H1 (cell line): ENCODE data around the gene AHI1. TPM values are rescaled to one million over a fixed set of nuclear protein-coding genes. Genes with fewer than 3 reads are reported as not detected.

Experiments used
- CTCF ChIA-PET: fragments of 300-600 bp; sonication (Branson Sonifier 250); formaldehyde crosslinking; loops from one replicate; lab custom pipeline; 2021; ENCODE audit not compliant: partially characterized antibody; lab: Charles Lee
- POLR2A ChIA-PET: fragments of 300-600 bp; sonication (Branson Sonifier 250); formaldehyde crosslinking; loops from one replicate; lab custom pipeline; 2021; ENCODE audit warnings: inconsistent platforms; ENCODE audit not compliant: partially characterized antibody; lab: Charles Lee
- DNase-seq, 2 experiments: peaks; one replicate each; pipeline versions ENCODE4 v3.0.0 to v3.0.0-alpha.2; 2010 to 2022; ENCODE audit warnings: low spot score in 2 of 2, low read depth in 1 of 2, mixed read lengths in 1 of 2
- FAIRE-seq: peaks from 2 replicates; lab custom pipeline; 2011; peaks lifted over from hg19 to GRCh38; lab: Jason Lieb, UNC
- H2AFZ ChIP-seq: 2 replicates; pipeline ENCODE4 v1.8.1; 2012; ENCODE audit warnings: low read length, inconsistent platforms
- H2AK5ac ChIP-seq: 2 replicates; pipeline ENCODE4 v1.6.1; 2013; ENCODE audit warnings: low read depth, low read length
- H2BK120ac ChIP-seq: replicated peaks from 2 replicates; pipeline ENCODE3; 2013; ENCODE audit warnings: low read depth, low read length, inconsistent platforms
- H2BK12ac ChIP-seq: 2 replicates; pipeline ENCODE4 v1.6.1; 2013; ENCODE audit warnings: low read depth, low read length
- H2BK15ac ChIP-seq: 2 replicates; pipeline ENCODE4 v1.6.1; 2013; ENCODE audit warnings: low read length
- H2BK20ac ChIP-seq: 2 replicates; pipeline ENCODE4 v1.6.1; 2013; ENCODE audit warnings: low read length
- H2BK5ac ChIP-seq: 2 replicates; pipeline ENCODE4 v1.6.1; 2013; ENCODE audit warnings: low read depth, low read length
- H3K14ac ChIP-seq: 2 replicates; pipeline ENCODE4 v1.6.1; 2013; ENCODE audit warnings: inconsistent platforms; ENCODE audit not compliant: insufficient read length
- H3K18ac ChIP-seq: 2 replicates; pipeline ENCODE4 v1.6.1; 2013; ENCODE audit warnings: low read length; ENCODE audit errors: extremely low read depth
- H3K23ac ChIP-seq: 2 replicates; pipeline ENCODE4 v1.6.1; 2013; ENCODE audit warnings: inconsistent platforms; ENCODE audit not compliant: insufficient read length
- H3K23me2 ChIP-seq: 2 replicates; pipeline ENCODE4 v1.6.1; 2013; ENCODE audit warnings: low read depth, low read length
- H3K27ac ChIP-seq: 2 replicates; pipeline ENCODE4 v1.6.1; 2011; ENCODE audit warnings: low read depth, low read length, inconsistent platforms
- H3K27me3 ChIP-seq, 4 experiments: replicated peaks in 1 of 4; 1 replicate in 1 of 4; 2 replicates in 3 of 4; pipeline versions ENCODE4 v1.6.1 to v1.8.1; 2011 to 2013; ENCODE audit warnings: low read length in 3 of 4, mild to moderate bottlenecking in 3 of 4, inconsistent platforms in 2 of 4, mixed read lengths in 2 of 4, moderate library complexity in 1 of 4; ENCODE audit not compliant: control insufficient read depth in 3 of 4, insufficient read depth in 3 of 4; ENCODE audit errors: extremely low read depth in 1 of 4
- H3K36me3 ChIP-seq, 4 experiments: 2 replicates each; pipeline versions ENCODE4 v1.6.1 to v1.8.1; 2011 to 2013; ENCODE audit warnings: mild to moderate bottlenecking in 4 of 4, low read length in 3 of 4, moderate library complexity in 2 of 4, control low read depth in 1 of 4, inconsistent platforms in 1 of 4; ENCODE audit not compliant: insufficient read depth in 4 of 4, control insufficient read depth in 2 of 4
- H3K4ac ChIP-seq: replicated peaks from 2 replicates; pipeline ENCODE3; 2013; ENCODE audit warnings: low read length, low read depth, mixed read lengths, inconsistent platforms; ENCODE audit not compliant: insufficient read length
- H3K4me1 ChIP-seq, 4 experiments: replicated peaks in 1 of 4; 1 replicate in 1 of 4; 2 replicates in 3 of 4; pipeline versions ENCODE4 v1.6.1 to v1.8.1; 2011 to 2013; ENCODE audit warnings: low read length in 3 of 4, inconsistent platforms in 2 of 4, mixed read lengths in 1 of 4; ENCODE audit not compliant: insufficient read depth in 4 of 4, control insufficient read depth in 3 of 4
- H3K4me2 ChIP-seq, 2 experiments: 2 replicates each; pipeline versions ENCODE4 v1.6.1 to v1.8.1; 2011 to 2013; ENCODE audit warnings: low read depth in 2 of 2, low read length in 2 of 2, control low read depth in 1 of 2, inconsistent platforms in 1 of 2, mild to moderate bottlenecking in 1 of 2; ENCODE audit not compliant: insufficient read depth in 1 of 2
- H3K4me3 ChIP-seq, 4 experiments: fragments of 200-600, 300-600 bp in 1 of 4; sonication (generic), shearing (Covaris generic), sonication (Bioruptor Twin) in 1 of 4; 2 replicates each; pipeline versions ENCODE4 v1.5.1 to v1.8.1; 2011 to 2016; ENCODE audit warnings: low read length in 4 of 4, low read depth in 3 of 4, control low read depth in 2 of 4, inconsistent platforms in 2 of 4, mild to moderate bottlenecking in 2 of 4, mixed read lengths in 1 of 4, moderate library complexity in 1 of 4; ENCODE audit not compliant: insufficient read depth in 2 of 4; ENCODE audit errors: extremely low read depth in 1 of 4
- H3K56ac ChIP-seq: replicated peaks from 2 replicates; pipeline ENCODE3; 2013; ENCODE audit warnings: low read depth, mild to moderate bottlenecking, mixed read lengths, low read length, inconsistent platforms; ENCODE audit not compliant: insufficient read length
- H3K79me1 ChIP-seq: 2 replicates; pipeline ENCODE4 v1.6.1; 2013; ENCODE audit warnings: low read depth, low read length, control low read depth
- H3K79me2 ChIP-seq, 2 experiments: 2 replicates each; pipeline versions ENCODE4 v1.6.1 to v1.8.1; 2012 to 2013; ENCODE audit warnings: low read length in 2 of 2, mild to moderate bottlenecking in 2 of 2, inconsistent platforms in 1 of 2; ENCODE audit not compliant: insufficient read depth in 2 of 2, control insufficient read depth in 1 of 2
- H3K9ac ChIP-seq, 4 experiments: replicated peaks in 1 of 4; 1 replicate in 1 of 4; 2 replicates in 3 of 4; pipeline versions ENCODE4 v1.6.1 to v1.8.1; 2011 to 2013; ENCODE audit warnings: low read depth in 3 of 4, low read length in 3 of 4, control low read depth in 2 of 4, mild to moderate bottlenecking in 2 of 4, moderate library complexity in 2 of 4, inconsistent platforms in 1 of 4; ENCODE audit errors: extremely low read depth in 1 of 4
- H3K9me3 ChIP-seq, 2 experiments: 2 replicates each; pipeline versions ENCODE4 v1.6.1 to v1.8.1; 2012 to 2013; ENCODE audit warnings: mild to moderate bottlenecking in 2 of 2, moderate library complexity in 2 of 2, control low read depth in 1 of 2, inconsistent platforms in 1 of 2, low read depth in 1 of 2, low read length in 1 of 2, mixed read lengths in 1 of 2; ENCODE audit not compliant: insufficient read depth in 2 of 2
- H4K20me1 ChIP-seq, 2 experiments: replicated peaks in 1 of 2; 2 replicates each; pipeline versions ENCODE3 to v1.8.1; 2011 to 2013; ENCODE audit warnings: inconsistent platforms in 2 of 2, low read length in 2 of 2, mild to moderate bottlenecking in 1 of 2; ENCODE audit not compliant: insufficient read depth in 2 of 2, control insufficient read depth in 1 of 2
- H4K5ac ChIP-seq: 2 replicates; pipeline ENCODE4 v1.6.1; 2013; ENCODE audit warnings: low read length, low read depth, mixed read lengths, inconsistent platforms; ENCODE audit not compliant: insufficient read length
- H4K8ac ChIP-seq: 2 replicates; pipeline ENCODE4 v1.8.0; 2013; ENCODE audit warnings: mild to moderate bottlenecking, moderate library complexity, low read length, inconsistent platforms; ENCODE audit not compliant: insufficient read depth; ENCODE audit errors: extremely low read depth
- H4K91ac ChIP-seq: replicated peaks from 2 replicates; pipeline ENCODE3; 2013; ENCODE audit warnings: low read length, mixed read lengths, inconsistent platforms; ENCODE audit not compliant: insufficient read length
- CTCF ChIP-seq, 3 experiments: IDR thresholded peaks; 1 replicate in 2 of 3; 2 replicates in 1 of 3; pipeline versions ENCODE4 v1.5.1 to v1.6.1; 2011; ENCODE audit warnings: low read length in 3 of 3, mild to moderate bottlenecking in 3 of 3, inconsistent platforms in 2 of 3, low read depth in 1 of 3, moderate library complexity in 1 of 3; ENCODE audit not compliant: insufficient read depth in 1 of 3; ENCODE audit errors: control extremely low read depth in 1 of 3
- GABPA ChIP-seq: IDR thresholded peaks from 2 replicates; pipeline ENCODE4 v1.6.1; 2011; ENCODE audit warnings: mild to moderate bottlenecking, low read length, moderate library complexity, borderline replicate concordance; ENCODE audit not compliant: insufficient read depth
- RAD21 ChIP-seq, 2 experiments: IDR thresholded peaks in 1 of 2; conservative IDR thresholded peaks in 1 of 2; 2 replicates each; pipeline ENCODE4 v1.6.1; 2011; ENCODE audit warnings: low read depth in 2 of 2, low read length in 2 of 2, improper control_type of control experiment in 1 of 2, inconsistent platforms in 1 of 2, mild to moderate bottlenecking in 1 of 2, moderate library complexity in 1 of 2
- WGBS, 2 experiments: shearing (Covaris generic) in 1 of 2; methylation state at CpG; one replicate each; pipeline versions ENCODE4 v1.1.6 to v1.1.7; 2013 to 2015; ENCODE audit warnings: low lambda C conversion rate in 2 of 2, mixed read lengths in 2 of 2, inconsistent platforms in 1 of 2, low coverage in 1 of 2, missing lambda C conversion rate in 1 of 2; ENCODE audit not compliant: insufficient replicate concordance in 2 of 2, insufficient coverage in 1 of 2, insufficient read length in 1 of 2; ENCODE audit errors: extremely low coverage in 1 of 2, missing lambda C conversion rate in 1 of 2; 5-methylcytosine and 5-hydroxymethylcytosine counted together
- polyA plus RNA-seq, 7 experiments: library from polyadenylated mRNA; depleted of rRNA in 3 of 7; stranded (reverse) in 5 of 7; unstranded in 2 of 7; fragments of >200 nt in 5 of 7; fragments of 200-250 nt in 2 of 7; gene quantifications; 1 replicate in 5 of 7; 2 replicates in 1 of 7; 4 replicates in 1 of 7; pipeline versions ENCODE4 v1.2.1 to v1.2.3, GENCODE V29; 2011 to 2013; ENCODE audit warnings: missing spikeins in 2 of 7, mixed read lengths in 2 of 7
- total RNA-seq: library from RNA; stranded (reverse); fragmentation: NEBNext Ultra II Directional; extraction: Animal tissue kit (Norgen Biotek cat#: 25700); gene quantifications from 2 replicates; pipeline ENCODE4 v1.2.1, GENCODE V29; 2021

The AHI1 gene
- total and polyA plus RNA-seq, 2 of the 8 experiments (the other 6 are each of a cell fraction or from before 2014, with no cell fraction given) = 4.2 to 19.6 TPM

GRCh38 chr6:135451617-135452190 is 45.8 kb downstream of the AHI1 start:
- TF ChIP-seq CTCF (IDR thresholded peaks at IDR 0.05; ENCODE audit: control extremely low read depth in 1 of 3, insufficient read depth in 1 of 3, low read depth in 1 of 3, low read length in 3 of 3) (peak in 2 of 3 experiments; percentile 41 to 59; a peak in 2 of 4 replicates), RAD21 (IDR thresholded peaks at IDR 0.05 in 1 of 2, conservative IDR thresholded peaks at IDR 0.05 in 1 of 2; ENCODE audit: low read depth in 2 of 2, low read length in 2 of 2) (peak; percentile 61 to 64), GABPA (no peak)
- no peak overlapping the region for H3K27ac ChIP-seq
- H2AK5ac ChIP-seq = no peak overlapping the region
- H3K79me2 ChIP-seq = no peaks in the 10 kb centered on the region
- CTCF ChIA-PET = interaction anchor here (0.6 to 3.0 kb wide), 9 partner anchors 8 to 775 kb away, joined by 3 to 18 read pairs (median 4); no protein-coding TSS in a partner anchor
- H3K18ac ChIP-seq = no peak overlapping the region
- 27% methylated on average over 2 of the region's 2 CpGs; no CpG with 5 or more reads in 1 of the 2 experiments for WGBS, 2 experiments
- no peak overlapping the region for H2BK5ac ChIP-seq
- no peak overlapping the region for H2BK12ac ChIP-seq
- H4K20me1 ChIP-seq = no peaks in the 10 kb centered on the region
- no peak overlapping the region for H4K91ac ChIP-seq
- POLR2A ChIA-PET = no interaction called here
- no peaks in the 10 kb centered on the region for H3K27me3 ChIP-seq
- no peak overlapping the region for H2BK15ac ChIP-seq
- no peaks in the 10 kb centered on the region for H3K79me1 ChIP-seq
- H3K9ac ChIP-seq = no peak overlapping the region
- no peak for DNase-seq
- no peak overlapping the region for H2BK20ac ChIP-seq
- H3K4me2 ChIP-seq = no peak overlapping the region
- no peak overlapping the region for H4K8ac ChIP-seq
- no peaks in the 10 kb centered on the region for H3K9me3 ChIP-seq
- no peak overlapping the region for H3K56ac ChIP-seq
- H3K4me1 ChIP-seq = no peaks in the 10 kb centered on the region
- FAIRE-seq = peak; percentile 80
- H2BK120ac ChIP-seq = no peak overlapping the region
- H2AFZ ChIP-seq = no peak overlapping the region
- H3K4me3 ChIP-seq = no peak overlapping the region
- peaks cover 0 to 2% (median 0%) of the 10 kb centered on the region in 4 experiments; a peak in 1 of 8 replicates for H3K36me3 ChIP-seq
- no peaks in the 10 kb centered on the region for H3K23me2 ChIP-seq
- no peak overlapping the region for H3K23ac ChIP-seq
- no peak overlapping the region for H4K5ac ChIP-seq
- no peak overlapping the region for H3K14ac ChIP-seq
- H3K4ac ChIP-seq = no peak overlapping the region
